ENCODE measurements around the gene EIF3J. TPM values are rescaled to one million over a fixed set of nuclear protein-coding genes. Genes with fewer than 3 reads are reported as not detected.
"Not testable (repeated sequence)": the region's sequence is repeated elsewhere in the genome, so short reads cannot be mapped to it uniquely, and the experiment has no call there.

The EIF3J gene
- total and polyA plus RNA-seq, 7 experiments from 2014 or later: 19.3 to 83.4 (median 57.1) TPM

DNA sequence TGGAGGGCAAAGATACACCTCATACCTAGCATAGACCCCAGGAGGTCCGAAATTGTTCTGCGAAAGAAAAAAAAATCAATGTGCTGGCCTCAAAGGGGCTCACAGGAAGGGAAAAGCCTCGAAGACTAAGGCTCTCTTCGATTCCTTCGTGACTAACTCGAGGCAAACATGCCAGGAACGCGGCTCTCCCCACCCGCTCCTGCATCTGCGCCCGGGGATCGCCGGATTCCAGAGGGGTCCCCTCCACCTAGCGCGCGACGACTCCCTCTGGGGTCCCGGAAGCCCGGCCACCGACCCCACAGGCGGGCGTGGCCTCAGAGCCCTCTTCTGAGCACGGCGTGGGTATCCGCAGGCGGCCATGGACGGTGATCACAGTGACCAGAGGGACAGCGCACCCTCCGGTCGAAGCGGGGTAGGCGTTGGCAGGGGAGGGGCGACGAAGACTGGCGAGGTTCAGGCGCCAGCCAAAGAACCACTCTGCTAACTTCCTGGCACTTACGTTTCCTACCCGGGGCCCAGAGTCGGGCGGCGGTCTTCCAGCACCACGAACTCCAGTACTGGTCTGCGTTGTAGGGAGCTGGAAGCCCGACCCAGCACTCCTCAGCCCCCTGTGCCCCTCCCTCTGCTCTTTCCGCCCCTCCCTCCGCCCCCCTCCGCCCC, 515 bp upstream of the EIF3J start:
- peaks cover 27 to 55% (median 44%) of the 10 kb centered on the region in 7 donors for H3K4me1 Mint-ChIP-seq
- peaks cover 3 to 22% (median 12%) of the 10 kb centered on the region in 5 donors for H3K36me3 Mint-ChIP-seq
- no peaks in the 10 kb centered on the region for H3K27me3 Mint-ChIP-seq
- peaks cover 20 to 22% of the 10 kb centered on the region in 2 donors for H3K4me1 ChIP-seq (ENCODE audit: control insufficient read depth in 2 of 2, insufficient read depth in 2 of 2, low read length in 2 of 2)
- H3K9me3 Mint-ChIP-seq: no peaks in the 10 kb centered on the region
- peak; percentile 74 for ATAC-seq
- peak overlapping the region; percentile 97 for H3K27ac ChIP-seq (ENCODE audit: low read depth, low read length)
- peak overlapping the region; percentile 96 for H3K4me3 ChIP-seq (ENCODE audit: low read length)
- ChIA-PET POLR2A (interaction anchor here (0.7 to 3.1 kb wide), 12 partner anchors 9 to 664 kb away, joined by 3 to 23 read pairs (median 5); partner anchors contain the start of genes B2M, CTDSPL2, GOLM2 and PATL2), CTCF (no interaction called here)
- intact Hi-C loops (cut with micrococcal nuclease): loop anchor here (1.0 to 5.0 kb wide), 16 partner anchors 8 to 1429 kb away; partner anchors contain the start of genes B2M (in 1 of the 2), CTDSPL2 (in 1 of the 2), GOLM2 (in 1 of the 2) and PATL2 (in 1 of the 2)
- H3K36me3 ChIP-seq (ENCODE audit: control insufficient read depth in 2 of 3, insufficient read depth in 3 of 3, low read length in 3 of 3): peaks cover 0 to 17% (median 0%) of the 10 kb centered on the region in 3 experiments
- H3K27ac Mint-ChIP-seq: peak overlapping the region; percentile 87 to 96 (median 94)
- no peaks in the 10 kb centered on the region for H3K27me3 ChIP-seq (ENCODE audit: control insufficient read depth in 2 of 2, insufficient read depth in 2 of 2, low read length in 2 of 2)
- H3K4me3 Mint-ChIP-seq: peak overlapping the region; percentile 83 to 98 (median 94)
- H3K9me3 ChIP-seq (ENCODE audit: control insufficient read depth in 2 of 3, low read length in 3 of 3): no peaks in the 10 kb centered on the region
- peak in 1 of 9 donors; percentile 79 for DNase-seq

DNA sequence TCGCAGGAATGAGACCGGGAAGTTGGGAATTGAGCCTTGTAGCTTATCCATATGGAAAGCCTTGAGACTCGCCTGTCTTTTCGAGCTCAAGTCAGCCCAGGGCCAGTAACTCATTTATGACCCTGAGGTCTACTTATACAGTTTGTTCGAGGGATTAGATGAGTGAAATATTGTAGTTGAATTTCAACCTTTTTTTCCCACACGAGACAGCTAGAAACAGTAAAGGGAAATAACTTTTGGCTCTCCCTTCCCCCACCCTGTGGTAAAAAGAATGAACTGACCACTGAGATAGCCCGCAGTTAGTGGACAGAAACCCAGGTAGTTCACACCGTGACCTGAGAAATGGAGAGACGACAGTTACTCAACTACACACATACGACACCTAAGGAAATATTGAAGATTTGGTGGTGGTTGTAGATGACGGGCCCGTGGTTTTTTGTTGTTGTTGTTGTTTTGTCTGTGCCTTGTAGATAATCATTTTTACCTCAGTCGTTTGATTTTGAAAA, 841 bp downstream of the EIF3J start:
- H3K4me3 Mint-ChIP-seq: peak overlapping the region; percentile 83 to 98 (median 92)
- DNase-seq (peak in 6 of 9 donors; percentile 8 to 33 (median 12)), ATAC-seq (no peak)
- peak overlapping the region; percentile 97 for H3K27ac ChIP-seq (ENCODE audit: low read depth, low read length)
- H3K27me3 Mint-ChIP-seq: no peaks in the 10 kb centered on the region
- peak overlapping the region; percentile 87 to 98 (median 93) for H3K27ac Mint-ChIP-seq
- peaks cover 0 to 17% (median 0%) of the 10 kb centered on the region in 3 experiments for H3K36me3 ChIP-seq (ENCODE audit: control insufficient read depth in 2 of 3, insufficient read depth in 3 of 3, low read length in 3 of 3)
- no peaks in the 10 kb centered on the region for H3K9me3 ChIP-seq (ENCODE audit: control insufficient read depth in 2 of 3, low read length in 3 of 3)
- peak overlapping the region; percentile 65 for H3K4me3 ChIP-seq (ENCODE audit: low read length)
- intact Hi-C loops (cut with micrococcal nuclease): loop anchor here (1.0 to 5.0 kb wide), 17 partner anchors 9 to 1430 kb away; partner anchors contain the start of genes B2M (in 1 of the 2), CTDSPL2 (in 1 of the 2), GOLM2 (in 1 of the 2) and PATL2 (in 1 of the 2)
- peaks cover 3 to 24% (median 12%) of the 10 kb centered on the region in 5 donors for H3K36me3 Mint-ChIP-seq
- no peaks in the 10 kb centered on the region for H3K27me3 ChIP-seq (ENCODE audit: control insufficient read depth in 2 of 2, insufficient read depth in 2 of 2, low read length in 2 of 2)
- ChIA-PET CTCF (interaction anchor here (0.9 to 1.2 kb wide), 2 partner anchors 8 to 51 kb away, joined by 3 read pairs; no protein-coding TSS in a partner anchor), POLR2A (interaction anchor here (0.6 to 3.1 kb wide), 11 partner anchors 9 to 762 kb away, joined by 3 to 23 read pairs (median 3); partner anchors contain the start of genes B2M and PATL2)
- peaks cover 30 to 36% of the 10 kb centered on the region in 2 donors for H3K4me1 ChIP-seq (ENCODE audit: control insufficient read depth in 2 of 2, insufficient read depth in 2 of 2, low read length in 2 of 2)
- H3K4me1 Mint-ChIP-seq: peaks cover 40 to 67% (median 57%) of the 10 kb centered on the region in 7 donors
- no peaks in the 10 kb centered on the region for H3K9me3 Mint-ChIP-seq

DNA sequence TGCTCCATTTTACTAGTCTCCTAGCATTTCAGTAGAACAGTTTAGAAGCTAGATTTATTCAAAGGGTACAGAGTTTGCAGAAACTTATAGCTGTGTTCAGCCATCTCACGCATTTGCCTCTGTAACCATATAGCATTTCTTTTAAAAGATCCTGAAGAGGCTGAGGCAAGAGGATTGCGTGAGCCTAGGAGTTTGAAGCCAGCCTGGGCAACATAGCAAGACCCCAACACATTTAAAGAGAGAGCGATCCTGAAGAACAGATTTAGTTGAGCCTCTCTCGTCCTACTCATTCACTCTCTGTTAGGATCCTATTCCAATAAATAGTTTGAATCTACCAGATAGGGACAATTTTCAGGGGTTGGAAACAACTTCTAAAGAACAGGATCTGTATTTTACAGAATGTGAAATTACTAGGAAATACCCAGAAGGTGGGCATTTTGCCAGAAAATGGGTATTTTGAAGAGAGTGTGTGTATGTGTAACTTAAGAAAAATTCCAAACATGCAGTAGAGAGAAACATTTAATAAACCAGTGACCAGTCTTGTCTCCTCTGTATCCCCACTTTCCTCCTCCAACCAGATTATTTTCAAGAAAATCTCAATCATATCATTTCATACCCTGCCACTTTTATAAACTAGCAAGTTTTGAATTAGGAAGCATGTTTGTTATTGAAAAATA, 4.5 kb downstream of the EIF3J start:
- Mint-ChIP-seq H3K27ac (peak overlapping the region in 5 of 9 donors; percentile 20 to 66 (median 53)), H3K4me3 (peak overlapping the region in 9 of 10 donors; percentile 5 to 60 (median 23)), H3K36me3 (peaks cover 3 to 27% (median 9%) of the 10 kb centered on the region in 5 donors), H3K27me3 (no peaks in the 10 kb centered on the region), H3K4me1 (peaks cover 47 to 72% (median 61%) of the 10 kb centered on the region in 7 donors), H3K9me3 (no peaks in the 10 kb centered on the region)
- DNase-seq (no peak), ATAC-seq (no peak)
- Histone ChIP-seq H3K9me3 (ENCODE audit: control insufficient read depth in 2 of 3, low read length in 3 of 3) (no peaks in the 10 kb centered on the region), H3K36me3 (ENCODE audit: control insufficient read depth in 2 of 3, insufficient read depth in 3 of 3, low read length in 3 of 3) (peaks cover 0 to 15% (median 0%) of the 10 kb centered on the region in 3 experiments), H3K4me1 (ENCODE audit: control insufficient read depth in 2 of 2, insufficient read depth in 2 of 2, low read length in 2 of 2) (peaks cover 33 to 37% of the 10 kb centered on the region in 2 donors), H3K27me3 (ENCODE audit: control insufficient read depth in 2 of 2, insufficient read depth in 2 of 2, low read length in 2 of 2) (no peaks in the 10 kb centered on the region), H3K4me3 (ENCODE audit: low read length) (no peak overlapping the region), H3K27ac (ENCODE audit: low read depth, low read length) (no peak overlapping the region)
- CTCF ChIA-PET: no interaction called here
- POLR2A ChIA-PET: interaction anchor here (0.7 to 1.0 kb wide), 2 partner anchors 8 to 14 kb away, joined by 3 to 4 read pairs; no protein-coding TSS in a partner anchor
- intact Hi-C loops (cut with micrococcal nuclease): no loop called here

DNA sequence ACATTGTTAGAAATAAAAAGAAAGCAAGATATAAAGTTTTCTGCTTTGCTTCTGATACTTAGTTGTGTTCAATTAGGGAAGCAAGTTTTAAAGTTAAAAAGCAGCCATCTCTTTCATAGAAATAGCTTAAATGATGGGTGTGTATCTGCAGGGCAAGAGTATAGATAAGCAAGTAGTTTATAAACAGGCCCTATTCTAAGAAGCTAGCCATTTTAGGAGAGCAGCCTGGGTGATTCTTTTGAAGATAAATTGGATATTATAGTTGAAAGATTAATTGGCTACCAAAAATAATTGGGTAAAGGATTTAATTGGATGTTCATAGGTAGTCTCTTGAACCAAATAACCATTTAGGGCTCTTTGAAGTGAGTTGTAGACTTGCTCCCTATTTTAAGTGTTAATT, 5.6 kb downstream of the EIF3J start:
- ATAC-seq (no peak), DNase-seq (no peak)
- Histone ChIP-seq H3K4me3 (ENCODE audit: low read length) (no peak overlapping the region), H3K27me3 (ENCODE audit: control insufficient read depth in 2 of 2, insufficient read depth in 2 of 2, low read length in 2 of 2) (no peaks in the 10 kb centered on the region), H3K4me1 (ENCODE audit: control insufficient read depth in 2 of 2, insufficient read depth in 2 of 2, low read length in 2 of 2) (peaks cover 37 to 40% of the 10 kb centered on the region in 2 donors), H3K36me3 (ENCODE audit: control insufficient read depth in 2 of 3, insufficient read depth in 3 of 3, low read length in 3 of 3) (peaks cover 0 to 10% (median 0%) of the 10 kb centered on the region in 3 experiments), H3K9me3 (ENCODE audit: control insufficient read depth in 2 of 3, low read length in 3 of 3) (no peaks in the 10 kb centered on the region), H3K27ac (ENCODE audit: low read depth, low read length) (no peak overlapping the region)
- ChIA-PET CTCF (interaction anchor here (2.1 kb wide), 1 partner anchor 36 kb away, joined by 6 read pairs; no protein-coding TSS in a partner anchor), POLR2A (interaction anchor here (0.5 to 0.9 kb wide), 3 partner anchors 116 to 255 kb away, joined by 3 to 4 read pairs (median 3); partner anchors contain the start of gene SPG11)
- Mint-ChIP-seq H3K27ac (peak overlapping the region in 2 of 9 donors; percentile 34 to 68), H3K4me1 (peaks cover 49 to 78% (median 66%) of the 10 kb centered on the region in 7 donors), H3K9me3 (no peaks in the 10 kb centered on the region), H3K4me3 (peak overlapping the region in 6 of 10 donors; percentile 4 to 60 (median 38)), H3K36me3 (peaks cover 3 to 27% (median 9%) of the 10 kb centered on the region in 5 donors), H3K27me3 (no peaks in the 10 kb centered on the region)
- intact Hi-C loops (cut with micrococcal nuclease): no loop called here

DNA sequence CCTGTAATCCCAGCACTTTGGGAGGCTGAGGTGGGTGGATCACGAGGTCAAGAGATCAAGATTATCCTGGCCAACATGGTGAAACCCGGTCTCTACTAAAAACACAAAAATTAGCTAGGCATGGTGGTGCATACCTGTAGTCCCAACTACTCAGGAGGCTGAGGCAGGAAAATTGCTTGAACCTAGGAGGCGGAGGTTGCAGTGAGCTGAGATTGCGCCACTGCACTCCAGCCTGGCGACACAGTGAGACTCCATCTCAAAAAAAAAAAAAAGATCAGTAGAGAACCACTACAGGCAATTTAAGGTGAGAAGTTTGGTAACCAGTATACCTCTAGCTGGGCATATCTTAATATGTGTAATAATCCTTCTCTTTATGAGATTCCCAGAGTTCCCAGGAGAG, 7.8 kb downstream of the EIF3J start:
- H3K4me3 Mint-ChIP-seq: peak overlapping the region in 4 of 10 donors; percentile 19 to 61 (median 28)
- H3K4me1 ChIP-seq (ENCODE audit: control insufficient read depth in 2 of 2, insufficient read depth in 2 of 2, low read length in 2 of 2): peaks cover 31 to 37% of the 10 kb centered on the region in 2 donors
- POLR2A ChIA-PET: interaction anchor here (1.0 to 2.0 kb wide), 2 partner anchors 8 to 11 kb away, joined by 3 to 7 read pairs; partner anchors contain the start of gene EIF3J
- H3K27me3 Mint-ChIP-seq; H3K9me3 ChIP-seq (ENCODE audit: control insufficient read depth in 2 of 3, low read length in 3 of 3); intact Hi-C loops (cut with micrococcal nuclease); CTCF ChIA-PET; H3K9me3 Mint-ChIP-seq; DNase-seq; H3K36me3 ChIP-seq (ENCODE audit: control insufficient read depth in 2 of 3, insufficient read depth in 3 of 3, low read length in 3 of 3); H3K27ac ChIP-seq (ENCODE audit: low read depth, low read length); H3K4me3 ChIP-seq (ENCODE audit: low read length); H3K27me3 ChIP-seq (ENCODE audit: control insufficient read depth in 2 of 2, insufficient read depth in 2 of 2, low read length in 2 of 2); ATAC-seq: not testable (repeated sequence)
- peaks cover 0 to 28% (median 5%) of the 10 kb centered on the region in 5 donors for H3K36me3 Mint-ChIP-seq
- H3K27ac Mint-ChIP-seq: peak overlapping the region in 1 of 9 donors; percentile 81
- H3K4me1 Mint-ChIP-seq: peaks cover 34 to 80% (median 61%) of the 10 kb centered on the region in 7 donors

All from naive thymus-derived CD4-positive, alpha-beta T cell (primary cell).